K562 (cell line): ENCODE measurements around the gene PILRA. TPM values are rescaled to one million over a fixed set of nuclear protein-coding genes. Genes with fewer than 3 reads are reported as not detected.
"Not testable (repeated sequence)": the region's sequence is repeated elsewhere in the genome, so short reads cannot be mapped to it uniquely, and the experiment has no call there.

Source experiments
- CC2D1A ChIP-seq: fragments of 450-650 bp; IDR thresholded peaks from 2 replicates; pipeline ENCODE4 v1.6.1; 2017; ENCODE audit warnings: mild to moderate bottlenecking
- CREM ChIP-seq: IDR thresholded peaks from 2 replicates; pipeline ENCODE4 v1.6.1; 2014; ENCODE audit warnings: antibody characterized with exemption, low read depth
- ESRRA ChIP-seq: fragments of 450-650 bp; IDR thresholded peaks from 2 replicates; pipeline ENCODE4 v1.6.1; 2014; ENCODE audit warnings: low read depth, mild to moderate bottlenecking, moderate library complexity, borderline replicate concordance
- FOXK2 ChIP-seq, 2 experiments: fragments of 450-650 bp; IDR thresholded peaks in 1 of 2; conservative IDR thresholded peaks in 1 of 2; 2 replicates each; pipeline ENCODE4 v1.6.1; 2016; ENCODE audit warnings: low read depth in 2 of 2, mild to moderate bottlenecking in 1 of 2
- JUN ChIP-seq, 2 experiments: sonication (generic) in 1 of 2; formaldehyde crosslinking in 1 of 2; IDR thresholded peaks; 2 replicates each; pipeline versions ENCODE4 v1.6.1 to v1.8.0; 2012 to 2022; ENCODE audit warnings: borderline replicate concordance in 2 of 2, mild to moderate bottlenecking in 2 of 2, improper control_type of control experiment in 1 of 2, low read depth in 1 of 2, low read length in 1 of 2, missing genetic modification reagents in 1 of 2
- KDM4B ChIP-seq, 2 experiments: fragments of 450-650 bp in 1 of 2; sonication (generic) in 1 of 2; IDR thresholded peaks; 2 replicates each; pipeline ENCODE4 v1.6.1; 2016 to 2017; ENCODE audit warnings: borderline replicate concordance in 2 of 2, antibody characterized with exemption in 1 of 2, low read depth in 1 of 2, mild to moderate bottlenecking in 1 of 2
- LEF1 ChIP-seq: fragments of 450-650 bp; IDR thresholded peaks from 2 replicates; pipeline ENCODE4 v1.6.1; 2016; ENCODE audit warnings: mild to moderate bottlenecking
- MYNN ChIP-seq, 2 experiments: sonication (generic); formaldehyde crosslinking in 1 of 2; IDR thresholded peaks; 2 replicates each; pipeline versions ENCODE4 v1.5.0 to v1.6.1; 2016 to 2020; ENCODE audit warnings: antibody characterized with exemption in 1 of 2, missing genetic modification reagents in 1 of 2
- NCOR1 ChIP-seq: fragments of 450-650 bp; IDR thresholded peaks from 2 replicates; pipeline ENCODE4 v1.6.1; 2016; ENCODE audit warnings: mild to moderate bottlenecking, moderate library complexity
- SMAD3 ChIP-seq: fragments of 450-650 bp; formaldehyde crosslinking; conservative IDR thresholded peaks from 2 replicates; pipeline ENCODE4 v1.4.0; 2020; ENCODE audit warnings: mild to moderate bottlenecking
- SMC3 ChIP-seq: conservative IDR thresholded peaks from 2 replicates; pipeline ENCODE4 v1.6.1; 2011; ENCODE audit warnings: low read depth, low read length, improper control_type of control experiment; ENCODE audit not compliant: insufficient read depth
- TAF9B ChIP-seq: fragments of 450-650 bp; IDR thresholded peaks from 2 replicates; pipeline ENCODE4 v1.6.1; 2018; ENCODE audit warnings: mild to moderate bottlenecking; ENCODE audit not compliant: partially characterized antibody
- ZNF764 ChIP-seq: fragments of 250-450 bp; sonication (Bioruptor Pico); IDR thresholded peaks from 2 replicates; pipeline ENCODE4 v1.4.0; 2020; ENCODE audit warnings: low read depth, mild to moderate bottlenecking, moderate library complexity
- polyA plus RNA-seq, 8 experiments: library from polyadenylated mRNA; depleted of rRNA in 4 of 8; stranded (reverse) in 5 of 8; unstranded in 3 of 8; fragments of >200 nt; fragmentation: Nextera tagmentation in 2 of 8; fragmentation: Illumina TruSeq in 1 of 8; extraction: Ambion mirVana in 2 of 8; extraction: Trizol in 1 of 8; gene quantifications; 2 replicates each; pipeline versions ENCODE4 v1.2.1 to v1.2.3, GENCODE V29; 2011 to 2014; ENCODE audit warnings: inconsistent platforms in 1 of 8, missing spikeins in 1 of 8
- total RNA-seq, 7 experiments: library from RNA; depleted of rRNA in 6 of 7; stranded (reverse); fragments of >200 nt in 6 of 7; fragmentation: Illumina TruSeq in 2 of 7; extraction: Trizol in 2 of 7; gene quantifications; 2 replicates each; pipeline versions ENCODE4 v1.2.1 to v1.2.3, GENCODE V29; 2011 to 2021; ENCODE audit warnings: low replicate concordance in 1 of 7
- TF ChIP-seq, protein P1 (sequence below): sonication (generic); formaldehyde crosslinking; IDR thresholded peaks from 2 replicates; pipeline ENCODE4 v1.8.0; 2022; ENCODE audit warnings: missing genetic modification reagents, mild to moderate bottlenecking, moderate library complexity, borderline replicate concordance
- TF ChIP-seq, protein P2 (sequence below): fragments of 450-650 bp; formaldehyde crosslinking; IDR thresholded peaks from 2 replicates; pipeline ENCODE4 v1.4.0; 2022; ENCODE audit warnings: missing genetic modification characterization
- TF ChIP-seq, protein P3 (sequence below), 2 experiments: fragments of 250-450 bp in 1 of 2; fragments of 450-650 bp in 1 of 2; sonication (Bioruptor Pico) in 1 of 2; IDR thresholded peaks; 2 replicates each; pipeline versions ENCODE4 v1.6.1 to v1.8.0; 2016 to 2021; ENCODE audit warnings: mild to moderate bottlenecking in 2 of 2, moderate library complexity in 2 of 2, missing compliant biosample characterization in 1 of 2, missing genetic modification characterization in 1 of 2
- TF ChIP-seq, protein P4 (sequence below): IDR thresholded peaks from 2 replicates; pipeline ENCODE4 v1.6.1; 2012; ENCODE audit warnings: low read depth, low read length, improper control_type of control experiment, borderline replicate concordance
- TF ChIP-seq, protein P5 (sequence below): fragments of 250-450 bp; sonication (Bioruptor Pico); IDR thresholded peaks from 2 replicates; pipeline ENCODE4 v1.9.0; 2021; ENCODE audit warnings: mild to moderate bottlenecking
- TF ChIP-seq, protein P6 (sequence below): IDR thresholded peaks from 2 replicates; pipeline ENCODE4 v1.6.1; 2014; ENCODE audit warnings: antibody characterized with exemption

The PILRA gene
- total and polyA plus RNA-seq, 9 of the 15 experiments (the other 6 are each of a cell fraction or from before 2014, with no cell fraction given): 0.13 to 1.8 (median 0.62) TPM

DNA sequence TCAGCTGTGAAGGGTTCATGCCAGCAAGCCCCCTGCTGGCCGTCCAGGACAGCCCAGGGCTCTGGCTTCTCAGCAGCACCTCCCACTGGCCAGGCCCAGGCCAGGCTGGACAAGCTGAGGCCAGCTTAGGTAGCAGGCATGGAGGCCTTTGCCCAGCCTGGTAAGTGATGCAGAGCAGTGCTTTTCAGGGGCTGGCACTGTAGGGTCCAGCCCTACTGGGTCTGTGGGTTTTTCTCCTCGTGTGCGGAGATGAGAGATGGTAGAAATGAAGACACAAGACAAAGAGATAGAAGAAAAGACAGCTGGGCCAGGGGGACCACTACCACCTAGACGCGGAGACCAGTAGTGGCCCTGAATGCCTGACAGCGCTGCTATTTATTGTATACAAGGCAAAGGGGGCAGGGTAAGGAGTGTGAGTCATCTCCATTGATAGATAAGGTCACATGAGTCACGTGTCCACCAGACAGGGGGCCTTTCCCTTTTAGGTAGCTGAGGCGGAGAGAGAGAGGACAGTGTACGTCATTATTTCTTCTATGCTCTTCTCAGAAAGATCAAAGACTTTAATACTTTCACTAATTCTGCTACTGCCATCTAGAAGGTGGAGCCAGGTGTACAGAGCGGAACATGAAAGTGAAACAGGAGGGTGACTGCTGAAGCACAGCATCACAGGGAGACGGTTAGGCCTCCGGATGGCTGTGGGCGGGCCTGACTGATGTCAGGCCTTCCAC lies 28.6 kb upstream of the PILRA start (continued):
- TF ChIP-seq, protein P1, sequence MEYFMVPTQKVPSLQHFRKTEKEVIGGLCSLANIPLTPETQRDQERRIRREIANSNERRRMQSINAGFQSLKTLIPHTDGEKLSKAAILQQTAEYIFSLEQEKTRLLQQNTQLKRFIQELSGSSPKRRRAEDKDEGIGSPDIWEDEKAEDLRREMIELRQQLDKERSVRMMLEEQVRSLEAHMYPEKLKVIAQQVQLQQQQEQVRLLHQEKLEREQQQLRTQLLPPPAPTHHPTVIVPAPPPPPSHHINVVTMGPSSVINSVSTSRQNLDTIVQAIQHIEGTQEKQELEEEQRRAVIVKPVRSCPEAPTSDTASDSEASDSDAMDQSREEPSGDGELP (CRISPR knock-in tag): peak; percentile 90
- TF ChIP-seq KDM4B (IDR thresholded peaks at IDR 0.05; ENCODE audit: borderline replicate concordance in 2 of 2, low read depth in 1 of 2): peak in 1 of 2 experiments; percentile 8; a peak in 1 of 4 replicates
- peak; percentile 97 for TF ChIP-seq JUN (IDR thresholded peaks at IDR 0.05; ENCODE audit: borderline replicate concordance, low read depth, low read length)
- not testable (repeated sequence) for TF ChIP-seq JUN (CRISPR knock-in tag; IDR thresholded peaks at IDR 0.05; ENCODE audit: borderline replicate concordance); MYNN (CRISPR knock-in tag; IDR thresholded peaks at IDR 0.05)
- TF ChIP-seq SMC3: 0 out of 2 replicates have a peak, but pooled peaks have one; percentile 4
- TF ChIP-seq, protein P2, sequence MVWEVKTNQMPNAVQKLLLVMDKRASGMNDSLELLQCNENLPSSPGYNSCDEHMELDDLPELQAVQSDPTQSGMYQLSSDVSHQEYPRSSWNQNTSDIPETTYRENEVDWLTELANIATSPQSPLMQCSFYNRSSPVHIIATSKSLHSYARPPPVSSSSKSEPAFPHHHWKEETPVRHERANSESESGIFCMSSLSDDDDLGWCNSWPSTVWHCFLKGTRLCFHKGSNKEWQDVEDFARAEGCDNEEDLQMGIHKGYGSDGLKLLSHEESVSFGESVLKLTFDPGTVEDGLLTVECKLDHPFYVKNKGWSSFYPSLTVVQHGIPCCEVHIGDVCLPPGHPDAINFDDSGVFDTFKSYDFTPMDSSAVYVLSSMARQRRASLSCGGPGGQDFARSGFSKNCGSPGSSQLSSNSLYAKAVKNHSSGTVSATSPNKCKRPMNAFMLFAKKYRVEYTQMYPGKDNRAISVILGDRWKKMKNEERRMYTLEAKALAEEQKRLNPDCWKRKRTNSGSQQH (CRISPR knock-in tag): peak; percentile 74; the same call in 1 of the 2 replicates
- 0 out of 2 replicates have a peak, but pooled peaks have one; percentile 23 for TF ChIP-seq MYNN (IDR thresholded peaks at IDR 0.05)
- peak; percentile 40; the same call in 1 of the 2 replicates for TF ChIP-seq ESRRA
- TF ChIP-seq, protein P3, sequence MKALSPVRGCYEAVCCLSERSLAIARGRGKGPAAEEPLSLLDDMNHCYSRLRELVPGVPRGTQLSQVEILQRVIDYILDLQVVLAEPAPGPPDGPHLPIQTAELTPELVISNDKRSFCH (CRISPR knock-in tag; IDR thresholded peaks at IDR 0.05): not testable (repeated sequence)
- TF ChIP-seq, protein P3 (tag; IDR thresholded peaks at IDR 0.05): 0 out of 2 replicates have a peak, but pooled peaks have one; percentile 30
- TF ChIP-seq SMAD3 (CRISPR knock-in tag): 0 out of 2 replicates have a peak, but pooled peaks have one; percentile 41
- peak; percentile 94 for TF ChIP-seq LEF1
- peak; percentile 34; the same call in 1 of the 2 replicates for TF ChIP-seq CC2D1A
- peak; percentile 90 for TF ChIP-seq ZNF764
- TF ChIP-seq FOXK2 (conservative IDR thresholded peaks at IDR 0.05 in 1 of 2, IDR thresholded peaks at IDR 0.05 in 1 of 2; ENCODE audit: low read depth in 2 of 2): peak; percentile 95 to 96
- peak; percentile 77 for TF ChIP-seq CREM
- peak; percentile 64 for TF ChIP-seq NCOR1
- TF ChIP-seq, protein P4, sequence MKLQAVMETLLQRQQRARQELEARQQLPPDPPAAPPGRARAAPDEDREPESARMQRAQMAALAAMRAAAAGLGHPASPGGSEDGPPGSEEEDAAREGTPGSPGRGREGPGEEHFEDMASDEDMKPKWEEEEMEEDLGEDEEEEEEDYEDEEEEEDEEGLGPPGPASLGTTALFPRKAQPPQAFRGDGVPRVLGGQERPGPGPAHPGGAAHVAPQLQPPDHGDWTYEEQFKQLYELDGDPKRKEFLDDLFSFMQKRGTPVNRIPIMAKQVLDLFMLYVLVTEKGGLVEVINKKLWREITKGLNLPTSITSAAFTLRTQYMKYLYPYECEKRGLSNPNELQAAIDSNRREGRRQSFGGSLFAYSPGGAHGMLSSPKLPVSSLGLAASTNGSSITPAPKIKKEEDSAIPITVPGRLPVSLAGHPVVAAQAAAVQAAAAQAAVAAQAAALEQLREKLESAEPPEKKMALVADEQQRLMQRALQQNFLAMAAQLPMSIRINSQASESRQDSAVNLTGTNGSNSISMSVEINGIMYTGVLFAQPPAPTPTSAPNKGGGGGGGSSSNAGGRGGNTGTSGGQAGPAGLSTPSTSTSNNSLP: peak; percentile 61; the same call in 1 of the 2 replicates
- TF ChIP-seq, protein P5, sequence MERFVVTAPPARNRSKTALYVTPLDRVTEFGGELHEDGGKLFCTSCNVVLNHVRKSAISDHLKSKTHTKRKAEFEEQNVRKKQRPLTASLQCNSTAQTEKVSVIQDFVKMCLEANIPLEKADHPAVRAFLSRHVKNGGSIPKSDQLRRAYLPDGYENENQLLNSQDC: 0 out of 2 replicates have a peak, but pooled peaks have one; percentile 19
- peak; percentile 69 for TF ChIP-seq TAF9B
- TF ChIP-seq, protein P6, sequence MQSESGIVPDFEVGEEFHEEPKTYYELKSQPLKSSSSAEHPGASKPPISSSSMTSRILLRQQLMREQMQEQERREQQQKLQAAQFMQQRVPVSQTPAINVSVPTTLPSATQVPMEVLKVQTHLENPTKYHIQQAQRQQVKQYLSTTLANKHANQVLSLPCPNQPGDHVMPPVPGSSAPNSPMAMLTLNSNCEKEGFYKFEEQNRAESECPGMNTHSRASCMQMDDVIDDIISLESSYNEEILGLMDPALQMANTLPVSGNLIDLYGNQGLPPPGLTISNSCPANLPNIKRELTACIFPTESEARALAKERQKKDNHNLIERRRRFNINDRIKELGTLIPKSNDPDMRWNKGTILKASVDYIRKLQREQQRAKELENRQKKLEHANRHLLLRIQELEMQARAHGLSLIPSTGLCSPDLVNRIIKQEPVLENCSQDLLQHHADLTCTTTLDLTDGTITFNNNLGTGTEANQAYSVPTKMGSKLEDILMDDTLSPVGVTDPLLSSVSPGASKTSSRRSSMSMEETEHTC: peak; percentile 95
